ENCODE results near the gene ETV6.
A peak's percentile ranks its signal among the peaks of the same experiment; 100 is the strongest.

Gene ETV6

DNA sequence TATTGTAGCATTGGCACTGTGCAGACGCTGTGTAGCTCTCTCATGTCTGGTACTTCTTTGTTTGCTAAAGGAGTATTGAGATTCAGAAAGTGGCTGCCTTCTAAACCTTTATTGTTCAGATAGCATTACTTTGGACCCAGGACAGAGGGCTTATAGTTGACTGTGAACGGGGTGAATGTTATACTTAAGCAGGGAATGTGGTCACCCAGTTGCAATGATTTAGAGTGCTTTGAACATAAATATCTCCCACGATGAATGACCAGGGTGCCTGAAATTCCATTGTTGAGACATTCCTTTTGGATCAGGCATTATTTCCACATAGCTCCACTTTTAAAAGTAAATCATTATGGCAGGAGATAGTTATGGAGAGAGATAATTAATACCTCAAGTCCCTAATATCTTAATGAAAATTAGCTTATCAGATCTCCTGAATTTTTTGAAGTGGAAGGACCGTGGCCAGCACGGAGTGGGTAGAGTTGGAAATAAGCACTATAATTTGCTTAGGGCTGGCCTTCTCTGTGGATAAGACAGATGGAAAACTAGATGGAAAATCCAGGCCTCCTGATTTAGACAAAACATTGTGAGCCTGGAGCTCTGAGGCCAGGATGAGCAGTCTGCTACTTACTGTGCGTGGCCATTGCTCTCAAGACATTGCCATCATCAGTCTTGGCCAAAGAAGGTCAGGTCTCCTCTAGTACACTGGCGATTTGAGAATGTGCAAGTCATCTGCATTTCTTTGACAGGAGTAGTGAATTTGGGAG is 114.5 kb downstream of the ETV6 start:
- DNase-seq, result peak; percentile 87

DNA sequence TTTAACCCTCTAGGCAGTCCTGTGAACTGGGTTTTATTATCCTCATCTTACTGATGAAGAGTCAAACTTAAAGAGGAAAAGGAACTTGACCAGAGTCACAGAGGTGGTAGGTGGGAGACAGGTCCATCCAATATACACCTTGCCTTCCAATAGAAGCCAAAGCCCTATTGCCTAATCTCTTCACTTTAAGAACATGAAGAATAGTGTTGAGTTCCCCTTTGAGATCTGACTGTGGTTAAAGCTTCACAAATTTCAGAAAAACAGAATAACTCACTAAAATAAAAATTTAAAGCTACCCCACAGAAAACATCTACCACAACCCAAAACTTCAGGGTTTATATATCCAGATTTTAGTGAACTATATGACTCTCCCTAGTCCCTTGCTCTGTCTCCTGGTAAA is 115.4 kb downstream of the ETV6 start:
- no peak for DNase-seq

DNA sequence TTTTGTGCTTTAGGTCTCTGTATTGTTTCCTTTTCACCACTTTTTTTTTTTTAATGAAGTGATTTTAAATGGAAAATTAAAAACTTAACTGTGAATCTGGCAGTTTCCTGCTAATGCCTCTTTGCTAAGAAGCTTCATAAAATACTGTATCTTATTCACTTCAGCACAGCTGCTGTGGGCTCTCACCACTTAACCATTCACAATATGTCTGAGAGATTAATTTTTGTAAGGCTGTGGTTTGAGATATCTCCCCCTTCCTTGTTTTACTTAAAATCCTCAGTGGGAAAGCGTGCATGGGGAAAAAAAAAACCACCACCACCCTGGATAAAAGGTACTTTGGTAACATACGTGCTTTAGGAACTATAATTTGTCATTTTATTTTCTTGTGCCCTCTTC is 115.9 kb downstream of the ETV6 start:
- no peak for DNase-seq

DNA sequence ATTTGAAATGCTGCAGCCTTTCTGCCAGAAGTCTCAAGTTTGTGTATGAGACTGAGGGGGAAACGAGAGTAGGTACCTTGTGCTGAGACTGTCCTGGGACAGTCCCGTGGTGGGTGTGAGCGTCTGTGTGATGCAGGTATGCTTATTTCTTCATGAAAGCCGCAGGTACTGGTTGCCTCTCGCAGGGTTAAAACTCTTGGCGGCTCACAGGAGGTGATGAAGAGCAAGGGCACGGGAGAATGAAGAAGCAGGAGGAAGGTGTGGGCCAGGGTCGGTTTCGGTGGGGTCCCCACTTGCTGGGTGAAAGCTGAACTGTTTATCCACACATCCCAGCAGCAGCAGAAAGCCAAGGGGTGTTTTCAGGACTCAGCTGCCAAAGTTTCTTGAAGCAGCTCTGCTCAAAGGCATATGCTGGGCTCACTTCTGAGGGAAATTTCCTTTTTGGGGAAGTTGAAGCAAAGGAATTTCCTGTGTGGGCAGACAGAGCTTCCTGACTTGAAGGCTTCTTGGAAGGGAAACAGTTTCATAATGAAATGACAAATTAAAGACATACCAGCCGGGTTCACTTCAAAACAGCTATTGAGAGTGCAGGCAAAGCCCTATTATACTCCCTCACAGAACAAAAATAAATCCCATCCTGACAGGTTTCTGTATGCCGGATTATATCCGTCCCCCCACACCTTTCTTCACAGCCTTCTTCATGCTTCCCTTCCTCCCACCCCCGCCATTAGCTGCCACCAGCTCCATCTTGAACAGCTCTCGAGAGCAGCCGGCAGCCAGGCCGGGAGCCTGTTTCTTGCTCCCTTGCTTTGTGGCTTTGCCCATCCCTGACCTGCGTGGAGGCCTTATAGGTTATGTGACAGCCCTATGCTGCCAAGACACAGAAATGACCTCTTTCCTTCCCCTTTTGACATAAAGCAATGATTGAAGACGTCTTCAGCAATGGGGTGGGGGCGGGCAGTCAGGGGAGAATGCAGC is 116.6 kb downstream of the ETV6 start:
- peak; percentile 61 for DNase-seq

DNA sequence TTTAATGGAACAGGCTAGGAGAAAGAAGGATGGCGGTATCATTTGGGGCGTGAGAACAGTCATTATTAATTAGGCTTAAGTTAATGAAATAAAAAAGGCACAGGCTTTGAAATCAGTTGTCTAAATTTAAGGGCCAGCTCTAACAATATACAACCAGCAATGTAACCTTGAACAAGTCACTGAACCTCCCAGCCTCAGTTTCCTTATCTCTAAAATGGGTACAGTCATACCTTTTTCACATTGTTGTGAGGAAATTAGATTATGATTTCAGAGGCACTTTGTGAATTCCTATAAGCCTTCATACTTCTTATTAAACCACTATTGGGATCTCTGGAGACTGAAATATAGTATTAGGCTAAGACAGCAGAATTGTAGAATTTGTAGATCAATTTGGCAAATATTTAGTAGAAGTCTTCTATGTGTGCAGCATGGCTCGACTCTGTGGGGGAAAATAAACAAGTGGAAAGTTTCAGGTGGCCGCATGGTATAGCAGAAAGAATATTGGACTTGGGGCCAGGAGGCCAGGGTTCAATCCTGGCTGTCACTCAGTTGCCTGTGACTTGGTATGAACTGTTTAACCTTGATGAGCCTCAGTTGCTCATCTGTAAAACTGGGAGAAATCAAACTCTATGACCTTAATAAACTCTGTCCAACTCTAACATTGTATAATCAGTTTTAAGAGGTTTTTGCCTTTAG is 117.7 kb downstream of the ETV6 start:
- no peak for DNase-seq

DNA sequence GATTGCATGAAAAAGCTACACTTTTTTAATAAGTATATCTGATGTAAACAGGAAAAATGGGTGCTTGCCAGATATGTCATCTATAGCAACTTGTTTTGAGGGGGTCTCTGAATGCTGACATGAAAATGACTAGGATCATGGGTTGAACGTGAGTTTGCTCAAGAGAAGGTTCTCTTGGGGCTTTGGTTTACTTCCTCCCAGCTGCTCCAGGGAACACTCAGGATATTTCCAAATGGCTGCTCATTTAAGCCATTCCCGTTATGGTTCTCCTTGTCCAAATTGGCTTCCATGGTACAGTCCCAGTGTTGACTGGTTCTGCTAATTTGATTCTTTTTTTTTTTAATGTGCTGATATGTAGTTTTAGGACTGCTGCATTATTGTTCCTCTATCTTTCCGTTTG is 118.3 kb downstream of the ETV6 start:
- no peak for DNase-seq

DNA sequence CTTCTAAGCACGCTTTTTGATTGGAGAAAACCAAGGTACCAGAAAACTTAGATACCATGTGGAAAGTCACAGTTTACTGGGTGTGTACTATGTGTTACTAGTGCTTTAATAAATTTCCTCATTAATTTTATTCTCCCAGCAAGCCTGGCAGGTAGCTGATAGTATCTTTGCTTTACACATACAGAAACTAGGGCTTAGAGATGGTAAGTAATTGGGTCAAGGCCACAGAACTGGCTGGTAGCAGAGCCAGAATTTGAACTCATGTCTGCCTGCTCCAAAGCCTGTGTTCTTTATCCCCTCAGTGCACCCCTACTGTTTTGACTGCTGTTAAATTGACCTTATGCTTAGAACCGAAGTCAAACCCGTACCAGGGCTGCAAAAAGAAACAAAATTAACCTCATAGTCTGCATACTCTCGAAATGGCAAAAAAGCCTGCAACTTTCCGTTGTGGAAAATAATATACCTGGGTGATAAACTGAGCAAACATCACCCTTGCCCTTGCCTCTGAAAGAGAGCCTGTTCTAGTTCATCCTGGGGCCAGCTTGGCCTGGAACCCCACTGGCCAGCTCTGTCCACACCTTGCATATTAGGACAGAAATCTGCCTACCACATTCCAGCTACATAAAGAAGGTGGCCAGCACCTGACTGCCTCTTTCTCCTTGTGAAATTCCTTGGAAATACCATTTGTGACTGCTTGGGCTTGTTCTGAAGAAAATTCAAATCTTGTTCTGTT is 118.9 kb downstream of the ETV6 start:
- no peak for DNase-seq

DNA sequence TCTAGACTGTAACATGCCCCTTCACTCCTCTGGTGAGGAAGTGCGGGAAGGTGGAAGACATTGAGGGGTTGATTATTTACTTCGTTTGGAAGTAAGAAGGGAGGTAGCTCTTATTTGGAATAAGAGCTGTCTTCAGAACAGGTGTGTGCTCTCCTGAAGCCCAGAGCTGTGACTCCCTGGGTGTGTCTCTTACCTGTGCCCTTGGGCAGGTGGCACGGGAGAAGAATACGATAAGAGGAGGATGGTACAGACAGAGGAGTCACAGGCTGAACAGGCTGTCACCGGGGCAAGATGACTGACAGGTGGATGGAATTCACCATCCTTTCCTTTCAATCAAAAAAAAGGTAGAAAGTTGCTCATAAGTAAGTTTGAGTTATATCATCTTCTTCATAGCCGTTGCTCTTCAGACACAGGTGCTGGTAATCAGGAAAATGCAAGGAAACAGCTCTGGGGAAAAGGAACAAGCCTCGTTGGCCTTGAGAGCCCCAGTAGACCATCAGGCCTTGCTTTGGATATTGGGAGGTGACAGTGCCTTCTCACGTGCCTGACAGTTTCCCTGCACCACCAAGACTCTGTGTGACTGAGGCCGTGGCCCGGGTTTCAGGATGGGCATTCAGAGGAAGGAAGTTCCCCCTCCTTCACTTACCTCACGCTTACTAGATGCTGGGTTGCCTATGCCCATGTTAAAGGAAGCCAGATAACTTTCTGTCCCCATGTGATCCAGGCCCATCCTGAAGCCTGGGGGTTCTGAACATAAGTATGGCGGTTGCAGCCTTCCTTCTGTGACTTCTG is 120.4 kb downstream of the ETV6 start:
- DNase-seq, result no peak

DNA sequence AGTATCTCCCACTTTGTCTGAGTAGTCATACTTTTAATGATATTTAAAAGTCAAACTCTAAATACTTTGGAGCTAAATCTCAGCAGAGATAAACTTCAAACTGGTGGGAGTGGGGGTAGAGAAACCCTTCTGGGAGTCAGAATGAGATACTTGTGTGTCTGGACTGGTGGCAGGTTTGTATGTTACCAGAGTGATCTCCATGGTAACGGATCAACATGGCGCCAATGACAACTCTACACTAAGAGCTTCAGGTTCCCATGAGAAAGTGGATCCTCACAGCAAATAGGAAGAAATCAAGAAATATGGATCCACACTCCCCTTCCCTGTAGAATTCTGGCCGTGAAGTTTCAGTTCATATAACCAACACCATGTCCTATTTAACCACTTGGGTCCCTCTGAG is 121.9 kb downstream of the ETV6 start:
- no peak for DNase-seq

DNA sequence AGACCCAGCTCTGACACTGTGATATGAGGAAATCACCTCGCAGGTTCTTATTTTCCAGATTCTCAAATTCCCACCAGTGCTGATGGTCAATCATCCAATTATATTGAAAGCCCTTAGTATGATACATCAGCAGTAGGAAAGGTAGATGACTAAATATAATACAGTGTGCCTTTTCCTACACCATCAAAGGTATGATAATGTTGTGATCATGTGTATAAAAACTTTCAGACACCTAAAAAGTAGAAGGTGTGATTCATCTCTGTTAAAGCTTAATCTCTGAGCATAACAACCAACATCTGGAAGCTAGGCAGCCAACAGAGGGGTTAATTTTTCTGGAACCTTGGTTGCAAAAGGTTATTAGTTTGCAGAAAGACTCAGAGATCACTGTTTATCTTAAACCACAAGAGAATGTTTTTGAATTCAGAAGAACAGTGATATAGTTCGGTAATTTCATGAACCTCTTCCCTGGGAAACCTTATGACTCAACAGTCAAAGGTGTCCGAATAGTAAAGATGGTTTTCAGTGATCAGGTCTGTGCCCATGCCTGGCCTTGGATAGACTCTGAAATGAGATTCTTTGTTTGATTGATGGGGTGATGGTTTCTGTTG is 122.5 kb downstream of the ETV6 start:
- DNase-seq, result peak; percentile 10

DNA sequence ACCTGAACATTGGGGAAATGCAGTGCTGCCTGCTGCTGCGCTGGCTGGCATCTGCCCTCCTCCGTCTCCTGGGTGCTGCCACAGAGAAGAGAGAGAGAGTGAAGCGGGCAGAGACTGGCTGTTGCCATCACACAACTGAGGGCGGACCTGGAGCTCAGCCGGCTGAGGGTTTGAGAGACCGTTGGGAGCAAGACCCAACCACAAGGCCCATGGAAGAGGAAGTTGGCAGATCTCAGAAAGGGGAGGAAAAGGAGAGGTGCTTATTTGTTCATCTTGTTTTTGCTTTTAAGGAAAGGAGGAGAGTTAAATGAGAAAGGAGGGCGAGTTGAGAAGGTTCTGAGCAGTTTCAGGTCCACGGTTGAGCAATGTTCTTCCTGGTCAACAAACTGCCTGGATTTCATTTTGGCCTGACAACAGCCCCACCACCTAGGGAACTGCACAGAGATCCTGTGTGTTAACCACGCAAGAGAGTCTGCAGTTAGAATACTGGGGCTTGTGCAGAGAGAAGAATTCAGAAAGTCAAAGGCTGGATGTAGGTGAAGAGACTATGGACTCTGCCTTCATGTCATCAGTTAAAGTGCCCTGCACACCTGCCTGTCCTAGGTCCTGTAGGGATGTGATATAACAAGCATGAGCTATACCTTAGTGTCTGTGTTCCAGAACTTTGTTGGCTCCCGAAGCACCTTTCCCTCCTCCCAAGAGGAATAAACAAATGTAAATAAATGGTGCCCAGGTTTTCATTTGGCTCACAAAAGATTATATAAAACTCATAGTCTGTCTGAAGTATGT is 124.6 kb downstream of the ETV6 start:
- DNase-seq, result no peak

DNA sequence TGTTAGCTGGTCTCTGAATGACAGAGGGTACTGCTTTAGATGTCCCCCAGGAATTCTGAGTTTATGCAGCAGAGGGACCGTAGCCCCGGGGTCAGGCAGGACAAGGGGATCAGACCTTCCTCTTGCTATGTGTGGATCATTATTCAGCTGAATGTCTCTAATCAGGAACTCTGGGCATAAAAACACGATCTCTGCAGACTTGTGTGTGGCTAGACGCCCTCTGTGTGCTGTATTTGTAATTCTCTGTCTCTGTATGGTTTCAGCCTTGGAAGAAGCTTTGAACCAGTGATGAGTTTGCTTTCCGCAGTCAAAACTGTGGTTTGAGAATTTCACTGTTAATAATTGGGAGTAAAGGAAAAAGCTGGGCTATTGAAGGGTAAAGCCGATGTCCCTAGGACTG is 125.3 kb downstream of the ETV6 start:
- DNase-seq, result no peak

DNA sequence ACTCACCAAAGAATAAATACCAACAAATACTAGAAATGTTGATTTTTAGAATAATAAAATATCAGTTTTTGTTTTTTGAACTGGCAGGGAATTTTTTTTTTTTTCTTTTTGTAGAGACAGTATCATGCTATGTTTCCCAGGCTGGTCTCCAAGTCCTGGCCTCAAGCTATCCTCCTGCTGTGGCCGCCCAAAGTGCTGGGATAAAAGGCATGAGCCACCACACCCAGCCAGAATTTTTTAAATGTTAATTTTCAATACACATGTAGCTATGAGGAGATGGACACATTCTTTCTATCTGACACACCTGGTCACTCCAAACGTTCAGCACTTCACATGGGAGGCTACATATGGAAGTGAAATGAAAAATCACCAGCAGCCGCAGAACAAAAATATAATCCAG is 126.8 kb downstream of the ETV6 start:
- DNase-seq, result no peak

DNA sequence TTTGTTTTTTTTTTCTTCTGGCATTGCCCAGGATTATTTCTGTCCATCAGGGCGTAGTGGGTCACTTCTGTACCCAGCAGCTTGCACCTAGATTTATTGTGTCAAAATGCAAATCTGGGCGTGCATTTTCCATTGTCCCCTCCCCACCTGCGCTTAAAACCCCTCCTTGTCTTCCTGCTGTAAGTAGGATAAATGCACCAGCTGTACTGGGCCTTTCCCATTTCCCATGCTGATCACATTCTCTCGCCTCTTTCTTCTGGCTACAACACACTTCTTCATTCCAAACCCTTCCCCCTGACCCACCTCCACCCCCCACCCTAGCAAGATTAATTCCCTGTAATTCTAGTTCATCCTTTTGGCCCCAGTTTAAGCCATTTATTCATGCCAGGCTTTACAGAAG is 128.0 kb downstream of the ETV6 start:
- DNase-seq, result no peak

DNA sequence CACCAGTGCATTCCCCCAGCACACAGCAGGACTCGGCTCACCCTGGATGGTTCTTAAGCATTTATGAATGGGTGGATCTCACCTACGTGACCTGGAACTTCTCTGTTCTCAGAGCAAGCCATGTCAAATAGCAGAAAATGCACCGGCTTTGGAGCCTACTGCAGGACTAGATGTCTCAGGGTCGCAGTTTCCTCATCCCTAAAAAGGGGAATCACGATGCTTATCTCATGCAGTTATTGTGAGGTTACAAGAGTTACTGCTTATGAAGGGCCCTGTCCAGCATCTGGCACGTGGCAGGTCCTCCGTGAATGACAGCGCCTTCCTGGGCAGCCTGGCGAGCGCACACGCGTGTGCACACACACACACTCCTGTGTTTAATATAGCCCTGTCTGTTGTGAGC is 128.5 kb downstream of the ETV6 start:
- DNase-seq, result no peak

DNA sequence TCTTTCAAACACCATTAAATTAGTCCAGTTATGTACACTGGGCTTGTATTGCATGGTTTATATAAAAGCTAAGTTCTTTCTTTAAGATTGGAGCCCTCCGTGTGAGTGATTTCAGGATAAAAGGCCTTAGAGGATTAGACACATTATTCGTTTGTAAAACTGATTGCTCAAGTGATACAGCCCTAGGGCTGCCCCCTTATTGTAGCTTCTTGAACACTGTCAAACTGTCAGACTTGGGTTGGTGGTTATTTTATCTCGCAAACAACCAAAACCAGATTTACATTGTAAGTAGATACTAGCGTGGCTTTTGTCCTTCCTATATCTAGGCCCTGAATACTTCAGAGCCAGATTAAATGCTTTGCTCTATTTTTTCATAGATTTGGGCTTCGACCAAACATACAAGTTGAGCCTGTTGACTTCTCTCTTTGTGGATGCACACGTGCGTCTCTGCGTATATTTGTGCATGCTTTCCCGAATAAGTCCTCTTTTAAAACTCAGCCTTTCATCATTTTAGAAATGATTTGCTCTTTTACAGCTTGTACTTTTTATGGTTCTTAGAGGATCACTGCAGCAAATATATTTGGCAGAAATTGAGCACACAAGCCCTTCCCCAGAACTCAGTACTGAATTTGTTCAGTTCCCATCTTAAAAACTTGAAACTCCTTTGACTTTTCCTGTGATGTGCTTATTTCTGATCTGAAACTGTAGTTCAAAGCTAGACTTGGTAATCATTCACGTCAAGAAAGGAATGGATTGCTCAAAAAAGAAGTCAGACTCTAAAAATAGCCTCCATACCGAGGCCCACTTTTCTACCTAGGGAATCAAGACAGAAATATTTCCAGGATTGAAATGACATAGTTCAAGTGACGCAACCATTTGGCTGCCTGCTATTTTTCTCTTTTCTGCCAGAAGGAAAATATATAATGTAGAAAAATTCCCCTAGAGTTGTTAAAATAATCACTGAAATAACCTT is 129.5 kb downstream of the ETV6 start:
- DNase-seq, result peak; percentile 12

DNA sequence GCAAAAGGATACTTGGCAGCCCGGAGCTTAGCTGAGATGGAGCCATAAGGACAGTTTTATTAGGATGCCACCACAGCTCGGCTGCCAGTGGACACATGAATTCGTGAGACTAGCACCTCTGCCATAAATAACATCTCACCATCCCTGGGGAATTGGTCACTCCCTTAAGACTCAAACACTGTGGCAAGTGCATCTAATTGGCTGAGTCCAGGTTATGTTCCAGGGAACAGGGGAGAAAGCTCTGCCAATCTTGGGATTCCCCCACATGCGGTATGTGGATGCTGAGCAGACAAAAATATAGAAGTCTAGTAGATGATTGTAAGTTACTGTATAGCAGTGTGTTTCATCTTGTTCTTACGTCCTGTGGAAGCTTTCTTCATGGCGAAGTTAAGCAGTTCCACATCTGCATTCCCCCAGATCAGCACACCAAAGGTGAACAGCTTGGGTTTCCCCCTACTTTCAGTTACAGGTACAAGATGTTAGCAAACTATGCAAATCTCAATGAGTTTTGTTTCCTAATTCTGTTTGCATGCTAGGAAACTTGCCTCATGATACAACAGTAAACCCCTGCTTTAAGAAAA is 131.1 kb downstream of the ETV6 start:
- no peak for DNase-seq

DNA sequence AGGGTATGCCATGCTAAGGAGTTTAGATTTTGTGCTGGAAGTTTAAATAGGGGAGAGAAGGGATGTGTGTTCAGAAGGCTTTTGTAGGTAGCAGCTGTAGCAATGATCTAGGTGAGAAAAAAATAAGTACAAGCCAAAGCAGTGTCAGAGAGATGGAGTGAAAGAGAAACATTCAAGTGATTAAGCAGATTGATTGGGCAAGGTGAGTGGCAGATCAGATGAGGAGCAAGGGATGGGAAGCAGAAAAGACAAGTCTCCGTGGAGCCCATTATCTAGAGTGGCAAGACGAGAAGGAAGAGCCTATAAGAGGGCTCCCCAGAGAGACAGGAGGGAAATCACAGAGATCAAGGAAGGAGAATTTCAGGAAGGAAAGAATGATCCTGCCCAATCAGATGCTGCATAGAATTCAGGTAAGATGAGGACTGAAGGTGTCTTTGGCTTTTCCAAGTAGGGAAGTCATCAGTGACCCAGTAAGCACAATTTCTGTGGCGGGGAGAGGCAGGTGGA is 133.5 kb downstream of the ETV6 start:
- DNase-seq, result no peak

DNA sequence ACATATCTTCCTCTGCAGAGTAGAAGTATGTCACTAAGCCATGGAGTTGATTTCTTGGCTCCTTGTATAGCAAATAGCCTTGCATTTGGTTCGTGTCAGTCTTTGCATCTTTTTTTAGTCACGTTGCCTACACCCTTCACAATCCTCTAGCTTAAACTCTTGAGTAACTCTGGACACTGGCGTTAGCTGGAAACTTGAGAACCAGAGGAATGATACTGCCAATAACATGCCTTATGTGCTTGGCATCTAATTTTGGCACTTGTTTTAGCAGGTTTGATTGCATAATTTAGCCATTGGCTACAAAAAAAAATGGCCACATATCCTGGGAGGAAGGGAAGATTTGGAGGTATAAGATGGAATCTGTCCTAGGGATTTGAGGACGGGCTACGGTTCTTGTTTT is 136.2 kb downstream of the ETV6 start:
- DNase-seq, result no peak
